NK-92 (cell line): ENCODE measurements around the gene RNPEPL1.

Experiments
- DNase-seq: peaks from one replicate; lab custom pipeline; 2025; ENCODE audit not compliant: unreplicated experiment; lab: John Stamatoyannopoulos, UW

The RNPEPL1 gene

GRCh38 chr2:240622531-240623235, 54.4 kb downstream of the RNPEPL1 start:
- DNase-seq = no peak

DNA sequence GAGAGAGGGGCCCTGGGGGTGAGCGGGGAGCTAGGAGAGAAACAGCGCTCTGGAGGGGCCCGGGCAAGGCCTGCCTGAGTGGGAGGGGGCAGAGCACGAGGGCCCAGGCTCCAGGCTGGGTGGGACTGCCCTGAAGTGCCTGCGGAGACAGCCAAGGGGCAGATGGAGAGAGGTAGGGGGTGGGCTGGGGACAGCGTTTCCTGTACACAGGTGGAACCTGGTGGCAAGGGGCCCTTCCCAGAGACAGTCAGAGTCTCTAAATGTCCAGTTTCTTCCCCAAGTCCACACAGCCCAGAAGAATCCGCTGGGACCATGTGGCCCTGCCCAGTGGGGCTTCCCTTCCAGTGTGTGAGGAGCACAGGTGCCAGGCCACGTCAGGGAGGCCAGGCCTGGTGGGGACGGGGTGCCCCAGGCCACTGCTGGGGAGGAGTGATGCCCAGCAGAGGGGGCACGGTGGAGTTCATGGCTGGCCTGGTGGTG, 55.3 kb downstream of the RNPEPL1 start:
- no peak for DNase-seq

GRCh38 chr2:240624011-240624949, 56.0 kb downstream of the RNPEPL1 start:
- DNase-seq = no peak

- DNase-seq = peak; percentile 28
Measured at GRCh38 chr2:240624950-240625621, 56.8 kb downstream of the RNPEPL1 start, which contains the start of gene GPR35. Gene GPR35, plus strand, starts transcription at chr2:240625480. Its CDS starts 4,473 bp downstream, at chr2:240629953.

DNA sequence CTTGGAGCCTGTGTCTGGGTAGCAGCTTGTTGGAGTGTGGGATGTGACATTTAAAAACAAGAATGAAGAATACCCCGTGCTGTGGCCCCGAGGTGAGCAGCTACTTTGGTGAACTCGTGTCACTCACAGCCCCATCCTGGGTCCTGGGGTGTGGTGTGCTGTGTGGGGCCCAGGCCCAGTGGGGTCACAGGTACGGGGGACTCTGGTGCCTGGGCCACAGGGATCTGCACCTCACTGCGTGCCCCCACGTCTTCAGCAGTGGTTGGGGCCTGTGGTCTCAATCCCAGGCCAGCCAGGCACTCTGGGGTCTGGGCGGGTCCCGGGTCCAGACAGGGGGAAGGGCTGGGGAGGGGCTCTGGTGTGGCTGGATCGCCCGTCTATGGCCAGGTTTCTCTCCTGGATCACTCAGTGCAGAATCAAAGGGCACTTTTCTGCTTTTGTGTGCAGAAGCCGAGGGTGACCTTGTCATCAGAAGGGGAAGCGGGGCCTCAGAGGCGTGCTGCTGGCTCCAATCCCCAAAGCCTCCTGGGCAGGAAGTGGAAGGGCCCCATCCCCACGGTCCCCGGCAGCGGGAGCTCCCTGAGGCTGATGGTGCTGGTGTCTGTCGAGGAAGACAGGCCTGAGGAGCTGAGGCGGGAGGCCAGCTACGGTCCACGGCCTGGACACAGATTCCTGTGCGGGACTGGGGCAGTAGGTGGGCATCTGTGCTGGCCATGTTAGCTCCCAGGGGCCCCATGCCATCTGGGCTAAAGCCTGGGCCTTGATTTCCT, 58.4 kb downstream of the RNPEPL1 start:
- DNase-seq = no peak

DNA sequence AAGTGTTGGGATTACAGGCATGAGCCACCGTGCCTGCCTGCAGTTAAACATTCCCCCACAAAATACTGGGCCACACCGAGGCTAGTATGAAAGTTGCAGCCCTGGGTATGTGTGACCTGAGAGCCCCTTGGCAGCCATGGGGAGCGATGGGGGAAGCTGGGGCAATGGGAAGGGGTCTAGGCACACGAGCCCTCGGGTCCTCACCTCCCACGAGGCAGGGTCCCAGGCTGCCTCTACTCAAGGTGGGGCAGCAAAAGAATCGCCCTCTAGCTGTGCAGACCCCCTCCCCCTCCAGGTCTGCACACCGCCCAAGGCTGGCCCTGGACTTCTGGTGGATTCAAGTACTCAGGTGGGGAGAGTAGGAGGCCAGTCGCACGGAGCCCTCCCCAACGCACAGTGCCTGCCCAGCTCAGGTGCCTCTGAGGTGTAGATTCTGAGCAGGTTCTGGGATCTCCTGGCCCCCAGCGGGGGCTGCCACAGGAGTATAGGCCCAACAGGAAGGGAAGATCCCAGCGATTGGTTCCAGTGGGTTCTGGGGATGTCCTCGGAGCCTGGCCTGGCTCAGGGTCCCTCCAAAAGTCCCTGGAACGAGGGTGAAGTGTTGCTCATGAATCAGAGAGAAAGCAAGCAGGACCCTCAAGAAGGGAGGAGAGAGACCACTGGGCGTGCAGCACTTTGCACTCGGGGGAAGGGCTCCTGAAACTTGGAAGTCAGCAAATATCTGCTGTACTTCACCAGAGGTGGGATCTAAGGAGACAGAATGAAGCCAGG, 59.6 kb downstream of the RNPEPL1 start:
- no peak for DNase-seq

- no peak for DNase-seq
Measured at GRCh38 chr2:240628507-240628807, 60.2 kb downstream of the RNPEPL1 start.

- no peak for DNase-seq
Measured at GRCh38 chr2:240628808-240629618, 60.7 kb downstream of the RNPEPL1 start.

- no peak for DNase-seq
Measured at GRCh38 chr2:240629619-240629967, 61.3 kb downstream of the RNPEPL1 start.

GRCh38 chr2:240629968-240630770, 61.9 kb downstream of the RNPEPL1 start:
- DNase-seq = no peak
